Neural progenitor cell (in vitro differentiated cells): ENCODE results near the gene KCNQ1.

Experiments
- EZH2 ChIP-seq: fragments of 200-600 bp; sonication (generic); IDR thresholded peaks from 2 replicates; pipeline ENCODE4 v1.6.1; 2017; ENCODE audit warnings: antibody characterized with exemption, mild to moderate bottlenecking, moderate library complexity
- EZH2phosphoT487 ChIP-seq: fragments of 200-600 bp; sonication (generic); IDR thresholded peaks from 2 replicates; pipeline ENCODE4 v1.6.1; 2017; ENCODE audit warnings: antibody characterized with exemption
- TF ChIP-seq, protein P1 (sequence below): fragments of 200-600 bp; sonication (generic); IDR thresholded peaks from 2 replicates; pipeline ENCODE4 v1.5.1; 2017; ENCODE audit warnings: antibody characterized with exemption, mild to moderate bottlenecking

DNA sequence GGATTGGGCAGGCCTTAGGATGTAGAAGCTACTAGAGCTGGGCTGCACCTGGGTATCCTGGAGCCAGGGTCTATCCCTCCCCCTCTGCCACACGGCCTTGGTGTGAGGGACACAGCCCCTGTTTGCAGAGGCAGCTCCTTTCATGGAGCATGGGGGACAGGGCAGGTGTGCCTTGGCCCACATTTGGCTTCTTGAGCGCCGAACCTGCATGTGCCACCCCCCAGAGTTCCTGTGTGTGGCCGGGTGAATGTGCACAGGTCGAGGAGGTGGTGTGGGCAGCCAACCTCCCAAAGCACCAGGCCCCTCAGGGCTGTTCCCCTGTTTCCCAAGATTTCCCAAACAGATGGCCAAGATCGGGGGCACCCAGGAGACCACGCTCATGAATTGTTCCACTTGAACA, 262.9 kb downstream of the KCNQ1 start:
- TF ChIP-seq, protein P1, sequence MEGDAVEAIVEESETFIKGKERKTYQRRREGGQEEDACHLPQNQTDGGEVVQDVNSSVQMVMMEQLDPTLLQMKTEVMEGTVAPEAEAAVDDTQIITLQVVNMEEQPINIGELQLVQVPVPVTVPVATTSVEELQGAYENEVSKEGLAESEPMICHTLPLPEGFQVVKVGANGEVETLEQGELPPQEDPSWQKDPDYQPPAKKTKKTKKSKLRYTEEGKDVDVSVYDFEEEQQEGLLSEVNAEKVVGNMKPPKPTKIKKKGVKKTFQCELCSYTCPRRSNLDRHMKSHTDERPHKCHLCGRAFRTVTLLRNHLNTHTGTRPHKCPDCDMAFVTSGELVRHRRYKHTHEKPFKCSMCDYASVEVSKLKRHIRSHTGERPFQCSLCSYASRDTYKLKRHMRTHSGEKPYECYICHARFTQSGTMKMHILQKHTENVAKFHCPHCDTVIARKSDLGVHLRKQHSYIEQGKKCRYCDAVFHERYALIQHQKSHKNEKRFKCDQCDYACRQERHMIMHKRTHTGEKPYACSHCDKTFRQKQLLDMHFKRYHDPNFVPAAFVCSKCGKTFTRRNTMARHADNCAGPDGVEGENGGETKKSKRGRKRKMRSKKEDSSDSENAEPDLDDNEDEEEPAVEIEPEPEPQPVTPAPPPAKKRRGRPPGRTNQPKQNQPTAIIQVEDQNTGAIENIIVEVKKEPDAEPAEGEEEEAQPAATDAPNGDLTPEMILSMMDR, result no peak
- TF ChIP-seq EZH2 (no peak), EZH2phosphoT487 (no peak)
